ENCODE measurements around the gene CD27.

DNA sequence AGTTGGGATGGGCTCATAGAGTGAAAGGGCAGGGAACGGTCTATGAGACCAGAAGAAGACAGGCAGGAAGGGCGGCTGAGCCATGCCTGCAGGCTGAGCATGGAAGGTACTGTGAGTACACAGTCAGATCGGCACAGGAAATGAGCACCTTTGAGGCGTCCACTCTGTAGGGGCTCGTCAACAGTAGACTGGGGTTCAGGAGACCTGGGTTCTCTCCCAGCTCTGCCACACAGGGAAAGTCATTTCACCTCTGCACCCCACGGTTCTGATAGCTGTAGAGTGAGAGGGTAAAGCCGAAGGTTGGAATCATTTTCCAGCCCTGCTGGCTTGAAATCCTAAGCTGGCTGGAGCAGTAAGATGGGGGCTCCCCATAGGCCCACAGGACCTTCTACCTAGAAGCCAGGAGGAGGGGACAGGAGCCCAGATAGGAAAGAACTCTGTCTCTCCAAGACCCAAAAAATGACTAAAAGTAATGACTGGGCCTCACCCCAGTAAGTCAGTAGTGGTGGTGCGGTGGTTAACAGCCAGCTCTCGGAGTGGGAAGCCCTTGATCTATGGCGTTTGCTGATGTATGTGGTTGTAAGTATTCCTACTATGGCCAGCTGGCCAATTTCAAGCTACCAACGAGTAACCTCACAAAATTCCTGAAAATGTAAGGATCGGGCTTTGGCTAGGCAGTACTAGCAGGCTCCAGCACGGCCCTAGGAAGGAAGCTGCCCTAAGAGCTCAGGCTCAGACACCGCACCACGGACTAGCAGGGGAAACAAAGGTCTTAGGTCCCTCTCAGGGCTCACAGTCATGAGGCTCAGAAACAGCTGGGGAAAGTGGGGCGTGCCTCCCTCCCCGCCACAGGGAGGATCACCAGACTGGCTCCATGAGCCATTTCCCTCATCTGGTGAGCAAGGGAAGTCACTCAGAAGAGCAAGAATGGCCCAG, 10.3 kb upstream of the CD27 start:
- TF ChIP-seq CTCF (conservative IDR thresholded peaks at IDR 0.05; ENCODE audit: low read depth in 2 of 2) (no peak), EZH2 (IDR thresholded peaks at IDR 0.05; ENCODE audit: low read depth, unreplicated experiment) (no peak), REST (IDR thresholded peaks at IDR 0.05; ENCODE audit: unreplicated experiment) (no peak), EZH2phosphoT487 (IDR thresholded peaks at IDR 0.05; ENCODE audit: unreplicated experiment) (no peak), POLR2AphosphoS5 (IDR thresholded peaks at IDR 0.05; ENCODE audit: low read depth) (no peak), CREB1 (CRISPR knock-in tag; IDR thresholded peaks at IDR 0.05; ENCODE audit: low read depth) (no peak), STAT1 (IDR thresholded peaks at IDR 0.05; ENCODE audit: unreplicated experiment) (no peak), ETS1 (IDR thresholded peaks at IDR 0.05) (no peak), JUNB (IDR thresholded peaks at IDR 0.05; ENCODE audit: unreplicated experiment) (no peak), NANOG (IDR thresholded peaks at IDR 0.05; ENCODE audit: borderline replicate concordance) (no peak), ZNF462 (CRISPR knock-in tag; IDR thresholded peaks at IDR 0.05) (no peak), ZNF331 (CRISPR knock-in tag; IDR thresholded peaks at IDR 0.05; ENCODE audit: low read depth) (no peak)
